Thyroid gland (tissue), 4 donors: Measurements from ENCODE around the gene FAM222A. TPM values are rescaled to one million over a fixed set of nuclear protein-coding genes. Genes with fewer than 3 reads are reported as not detected.

ENCODE experiments used
- DNase-seq, 2 donors: peaks; one replicate each; pipeline ENCODE4 v3.0.0-alpha.2; 2019
- H3K27ac ChIP-seq, 3 donors: fragments of 200-600 bp; sonication (generic); 1 replicate in 2 of 3; 2 replicates in 1 of 3; pipeline ENCODE4 v1.5.1; 2016 to 2019; ENCODE audit warnings: mild to moderate bottlenecking in 1 of 3, moderate library complexity in 1 of 3
- H3K27me3 ChIP-seq: fragments of 200-600 bp; sonication (generic); one replicate; pipeline ENCODE4 v1.5.1; 2019
- H3K36me3 ChIP-seq, 2 donors: fragments of 200-600 bp; sonication (generic); one replicate each; pipeline ENCODE4 v1.5.1; 2016 to 2019
- H3K4me1 ChIP-seq, 2 donors: fragments of 200-600 bp; sonication (generic); one replicate each; pipeline ENCODE4 v1.5.1; 2017 to 2019
- H3K4me3 ChIP-seq, 3 donors: fragments of 200-600 bp; sonication (generic); replicated peaks in 1 of 3; 1 replicate in 2 of 3; 2 replicates in 1 of 3; pipeline ENCODE4 v1.5.1; 2016; ENCODE audit warnings: mild to moderate bottlenecking in 1 of 3
- H3K9me3 ChIP-seq: fragments of 200-600 bp; sonication (generic); one replicate; pipeline ENCODE4 v1.5.1; 2017
- CTCF ChIP-seq, 6 experiments: fragments of 200-600 bp in 3 of 6; fragments of 450-650 bp in 3 of 6; sonication (generic) in 3 of 6; IDR thresholded peaks; one replicate each; pipeline ENCODE4 v1.5.1; 2016 to 2019; ENCODE audit warnings: antibody characterized with exemption in 6 of 6, mild to moderate bottlenecking in 2 of 6, inconsistent platforms in 1 of 6, moderate library complexity in 1 of 6
- POLR2A ChIP-seq, 2 donors: fragments of 450-650 bp; IDR thresholded peaks; one replicate each; pipeline ENCODE4 v1.6.1; 2017; ENCODE audit warnings: antibody characterized with exemption in 2 of 2, mild to moderate bottlenecking in 2 of 2, moderate library complexity in 1 of 2
- WGBS, 2 donors: methylation state at CpG; one replicate each; pipeline ENCODE4 v1.1.5; 2017; 5-methylcytosine and 5-hydroxymethylcytosine counted together
- intact Hi-C: fragments of 100-400 bp; cut with DNase I; formaldehyde crosslinking; loops from one replicate; pipeline ENCODE4 v1.15.1; 2023
- total RNA-seq, 4 donors: library from RNA; depleted of rRNA; stranded (reverse); fragments of >200 nt; gene quantifications; one replicate each; pipeline ENCODE4 v1.2.3, GENCODE V29; 2016

FAM222A gene
- total RNA-seq, 4 donors from 2014 or later, result 1.3 to 3.8 (median 1.9) TPM

GRCh38 chr12:109725321-109726105, 11.9 kb downstream of the FAM222A start:
- Histone ChIP-seq H3K27ac (no peak overlapping the region), H3K4me1 (no peaks in the 10 kb centered on the region)
- no peak for DNase-seq

GRCh38 chr12:109726106-109726497, 12.5 kb downstream of the FAM222A start:
- no peak overlapping the region for H3K4me3 ChIP-seq
- intact Hi-C loops, result no loop called here
- DNase-seq, result no peak
- no peaks in the 10 kb centered on the region for H3K4me1 ChIP-seq
- H3K36me3 ChIP-seq, result no peaks in the 10 kb centered on the region
- TF ChIP-seq CTCF (IDR thresholded peaks at IDR 0.05), result no peak
- TF ChIP-seq POLR2A (IDR thresholded peaks at IDR 0.05), result no peak
- H3K27me3 ChIP-seq, result no peaks in the 10 kb centered on the region
- no peak overlapping the region for H3K27ac ChIP-seq
- WGBS, 2 donors, result 88 to 100% methylated on average over 1 of the region's 1 CpG
- no peaks in the 10 kb centered on the region for H3K9me3 ChIP-seq

More at GRCh38 chr12:109725321-109726105, 11.9 kb downstream of the FAM222A start:
- WGBS, 2 donors, result 85 to 86% methylated on average over 24 of the region's 24 CpGs
- intact Hi-C loops, result no loop called here
- H3K36me3 ChIP-seq, result no peaks in the 10 kb centered on the region
- no peaks in the 10 kb centered on the region for H3K9me3 ChIP-seq
- H3K27me3 ChIP-seq, result no peaks in the 10 kb centered on the region
- no peak for TF ChIP-seq CTCF (IDR thresholded peaks at IDR 0.05)
- no peak for TF ChIP-seq POLR2A (IDR thresholded peaks at IDR 0.05)
- no peak overlapping the region for H3K4me3 ChIP-seq

- intact Hi-C loops, result no loop called here
- Histone ChIP-seq H3K9me3 (no peaks in the 10 kb centered on the region), H3K4me1 (no peaks in the 10 kb centered on the region), H3K36me3 (no peaks in the 10 kb centered on the region), H3K27me3 (no peaks in the 10 kb centered on the region), H3K27ac (no peak overlapping the region), H3K4me3 (no peak overlapping the region)
- TF ChIP-seq CTCF (IDR thresholded peaks at IDR 0.05) (no peak), POLR2A (IDR thresholded peaks at IDR 0.05) (no peak)
- no peak for DNase-seq
- 93 to 96% methylated on average over 3 to 7 of the region's 12 CpGs for WGBS, 2 donors
These were observed 12.9 kb downstream of the FAM222A start for GRCh38 chr12:109726511-109727038.

- no peak for DNase-seq
- no peaks in the 10 kb centered on the region for H3K4me1 ChIP-seq
- H3K27me3 ChIP-seq, result no peaks in the 10 kb centered on the region
- no peak overlapping the region for H3K4me3 ChIP-seq
- H3K9me3 ChIP-seq, result no peaks in the 10 kb centered on the region
- no peak overlapping the region for H3K27ac ChIP-seq
- intact Hi-C loops, result no loop called here
- WGBS, 2 donors, result 78 to 82% methylated on average over 9 to 13 of the region's 18 CpGs
- no peaks in the 10 kb centered on the region for H3K36me3 ChIP-seq
- TF ChIP-seq CTCF (IDR thresholded peaks at IDR 0.05), result no peak
- no peak for TF ChIP-seq POLR2A (IDR thresholded peaks at IDR 0.05)
These were observed 13.6 kb downstream of the FAM222A start for GRCh38 chr12:109727039-109727723.
